GM03348 (cell line): ENCODE measurements around the gene GPATCH3.
"Not testable (repeated sequence)": the region's sequence is repeated elsewhere in the genome, so short reads cannot be mapped to it uniquely, and the experiment has no call there.

ENCODE experiments used
- DNase-seq: peaks from one replicate; pipeline ENCODE4 v3.0.0; 2012; ENCODE audit warnings: low spot score

Gene GPATCH3

GRCh38 chr1:26864610-26865480, 35.4 kb downstream of the GPATCH3 start:
- DNase-seq = peak; percentile 99

GRCh38 chr1:26863685-26864077, 36.6 kb downstream of the GPATCH3 start:
- no peak for DNase-seq

GRCh38 chr1:26862781-26863684, 37.2 kb downstream of the GPATCH3 start, which contains the start of gene SFN:
SFN (plus strand) TSS chr1:26863149; CDS start chr1:26863213, 64 bp downstream.
- no peak for DNase-seq

- no peak for DNase-seq
These were observed 38.3 kb downstream of the GPATCH3 start for GRCh38 chr1:26861889-26862378.

- peak; percentile 42 for DNase-seq
These were observed 39.0 kb downstream of the GPATCH3 start for GRCh38 chr1:26861286-26861701.

- no peak for DNase-seq
These were observed 41.2 kb downstream of the GPATCH3 start for GRCh38 chr1:26858891-26859640.

GRCh38 chr1:26858160-26858559, 42.1 kb downstream of the GPATCH3 start:
- peak; percentile 16 for DNase-seq

- DNase-seq = no peak
These were observed 42.7 kb downstream of the GPATCH3 start for GRCh38 chr1:26857473-26858060.

GRCh38 chr1:26856604-26857469, 43.4 kb downstream of the GPATCH3 start:
- DNase-seq = no peak

GRCh38 chr1:26856181-26856580, 44.1 kb downstream of the GPATCH3 start:
- no peak for DNase-seq

GRCh38 chr1:26855636-26856035, 44.6 kb downstream of the GPATCH3 start:
- no peak for DNase-seq

- DNase-seq = no peak
These were observed 45.4 kb downstream of the GPATCH3 start for GRCh38 chr1:26854906-26855305.

GRCh38 chr1:26853600-26853999, 46.7 kb downstream of the GPATCH3 start:
- no peak for DNase-seq

GRCh38 chr1:26853156-26853555, 47.1 kb downstream of the GPATCH3 start:
- peak; percentile 88 for DNase-seq

- no peak for DNase-seq
These were observed 47.6 kb downstream of the GPATCH3 start for GRCh38 chr1:26852701-26853100.

- no peak for DNase-seq
These were observed 49.1 kb downstream of the GPATCH3 start for GRCh38 chr1:26851106-26851684.

- peak; percentile 76 for DNase-seq
These were observed 51.1 kb downstream of the GPATCH3 start for GRCh38 chr1:26848941-26849774.

- no peak for DNase-seq
These were observed 51.8 kb downstream of the GPATCH3 start for GRCh38 chr1:26848499-26848898.

- DNase-seq = not testable (repeated sequence)
These were observed 52.4 kb downstream of the GPATCH3 start for GRCh38 chr1:26847826-26848225.
